Right atrium auricular region (tissue), 2 donors: ENCODE data around the gene NCEH1. TPM values are rescaled to one million over a fixed set of nuclear protein-coding genes. Genes with fewer than 3 reads are reported as not detected.

Source experiments
- DNase-seq: peaks from one replicate; pipeline ENCODE4 v3.0.0-alpha.2; 2019; ENCODE audit warnings: low spot score
- H3K27ac ChIP-seq, 2 donors: fragments of 200-600 bp; sonication (generic); 1 replicate in 1 of 2; 2 replicates in 1 of 2; pipeline ENCODE4 v1.5.1; 2016 to 2019
- H3K27me3 ChIP-seq, 2 donors: fragments of 200-600 bp; sonication (generic); one replicate each; pipeline versions ENCODE4 v1.5.1 to v1.6.0; 2017 to 2019
- H3K36me3 ChIP-seq: fragments of 200-600 bp; sonication (generic); one replicate; pipeline ENCODE4 v1.5.1; 2016
- H3K4me1 ChIP-seq, 2 donors: fragments of 200-600 bp; sonication (generic); one replicate each; pipeline versions ENCODE4 v1.5.1 to v1.6.0; 2017 to 2019
- H3K4me3 ChIP-seq, 2 donors: fragments of 200-600 bp; sonication (generic); 1 replicate in 1 of 2; 2 replicates in 1 of 2; pipeline ENCODE4 v1.5.1; 2017 to 2019; ENCODE audit warnings: mild to moderate bottlenecking in 1 of 2, moderate library complexity in 1 of 2
- H3K9me3 ChIP-seq, 2 donors: fragments of 200-600 bp; sonication (generic); one replicate each; pipeline ENCODE4 v1.5.1; 2019
- total RNA-seq, 2 donors: library from RNA; depleted of rRNA; stranded (reverse); fragments of >200 nt; gene quantifications; one replicate each; pipeline ENCODE4 v1.1.0, GENCODE V29; 2016
- TF ChIP-seq, protein P1 (sequence below), 2 donors: fragments of 200-600 bp; sonication (generic); IDR thresholded peaks; one replicate each; pipeline ENCODE4 v1.5.1; 2019; ENCODE audit warnings: antibody characterized with exemption in 2 of 2

NCEH1 gene
- total RNA-seq, 2 donors from 2014 or later: 14.3 to 21.1 TPM

DNA sequence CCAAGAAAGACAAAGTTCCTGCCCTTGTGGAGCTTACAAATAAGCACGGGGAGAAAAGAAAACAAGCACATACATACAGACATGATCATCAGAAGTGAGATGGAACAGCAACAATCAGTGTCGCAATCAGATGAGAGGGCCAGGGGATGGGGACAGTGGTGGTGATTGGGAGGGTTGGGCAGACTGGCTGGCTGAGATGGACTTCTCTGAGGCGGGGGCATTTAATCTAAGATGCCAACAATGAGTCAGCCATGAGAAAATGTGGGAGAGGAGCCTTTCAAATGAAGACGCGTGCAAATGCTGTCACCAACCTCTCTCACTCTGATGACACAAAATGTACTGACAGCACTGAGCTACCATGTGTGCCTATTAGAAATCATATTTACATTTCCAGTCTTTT lies 81.4 kb downstream of the NCEH1 start:
- no peak overlapping the region for H3K27ac ChIP-seq

DNA sequence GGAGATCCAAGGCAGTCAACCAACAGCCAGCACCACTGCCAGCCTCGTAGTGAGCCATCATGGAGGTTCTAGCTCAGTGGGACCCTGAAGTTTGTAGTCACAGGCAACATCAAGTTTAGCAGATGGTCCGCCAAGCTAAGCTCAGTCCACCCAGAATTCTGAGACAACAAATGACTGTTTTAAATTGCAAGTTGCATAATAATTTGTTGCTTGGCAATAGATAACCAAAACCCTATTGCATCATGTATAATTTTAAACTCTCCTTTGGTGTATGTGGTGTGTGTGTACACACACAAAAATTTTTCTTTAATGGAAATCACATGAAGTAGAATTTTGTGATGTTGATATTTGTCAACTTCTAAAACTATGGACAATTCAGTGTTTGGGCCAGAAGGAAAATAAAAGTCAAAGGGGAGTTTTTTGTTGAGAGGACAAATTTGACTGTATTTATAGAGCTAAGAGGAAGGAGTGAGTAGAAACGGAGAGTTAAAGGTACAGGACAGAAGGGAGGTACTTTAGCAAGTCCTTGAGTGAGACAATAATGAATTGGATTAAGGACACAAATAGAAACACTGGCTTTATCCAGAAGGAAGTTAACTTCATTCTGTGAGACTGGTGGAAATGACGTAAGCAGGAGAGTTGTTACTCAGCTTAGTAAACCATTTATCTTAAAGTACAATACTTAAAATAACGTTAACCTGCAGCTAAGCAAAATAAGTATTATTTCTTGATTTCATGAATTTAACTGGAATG lies 83.6 kb downstream of the NCEH1 start:
- Histone ChIP-seq H3K9me3 (no peaks in the 10 kb centered on the region), H3K4me1 (no peaks in the 10 kb centered on the region), H3K27ac (no peak overlapping the region), H3K36me3 (no peaks in the 10 kb centered on the region), H3K4me3 (no peak overlapping the region), H3K27me3 (no peaks in the 10 kb centered on the region)
- TF ChIP-seq, protein P1, sequence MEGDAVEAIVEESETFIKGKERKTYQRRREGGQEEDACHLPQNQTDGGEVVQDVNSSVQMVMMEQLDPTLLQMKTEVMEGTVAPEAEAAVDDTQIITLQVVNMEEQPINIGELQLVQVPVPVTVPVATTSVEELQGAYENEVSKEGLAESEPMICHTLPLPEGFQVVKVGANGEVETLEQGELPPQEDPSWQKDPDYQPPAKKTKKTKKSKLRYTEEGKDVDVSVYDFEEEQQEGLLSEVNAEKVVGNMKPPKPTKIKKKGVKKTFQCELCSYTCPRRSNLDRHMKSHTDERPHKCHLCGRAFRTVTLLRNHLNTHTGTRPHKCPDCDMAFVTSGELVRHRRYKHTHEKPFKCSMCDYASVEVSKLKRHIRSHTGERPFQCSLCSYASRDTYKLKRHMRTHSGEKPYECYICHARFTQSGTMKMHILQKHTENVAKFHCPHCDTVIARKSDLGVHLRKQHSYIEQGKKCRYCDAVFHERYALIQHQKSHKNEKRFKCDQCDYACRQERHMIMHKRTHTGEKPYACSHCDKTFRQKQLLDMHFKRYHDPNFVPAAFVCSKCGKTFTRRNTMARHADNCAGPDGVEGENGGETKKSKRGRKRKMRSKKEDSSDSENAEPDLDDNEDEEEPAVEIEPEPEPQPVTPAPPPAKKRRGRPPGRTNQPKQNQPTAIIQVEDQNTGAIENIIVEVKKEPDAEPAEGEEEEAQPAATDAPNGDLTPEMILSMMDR (IDR thresholded peaks at IDR 0.05): no peak
- no peak for DNase-seq

More for the DNA sequence above, 81.4 kb downstream of the NCEH1 start:
- H3K36me3 ChIP-seq: peaks cover 14% of the 10 kb centered on the region
- TF ChIP-seq, protein P1 (IDR thresholded peaks at IDR 0.05): no peak
- no peaks in the 10 kb centered on the region for H3K27me3 ChIP-seq
- DNase-seq: no peak
- H3K4me3 ChIP-seq: no peak overlapping the region
- H3K4me1 ChIP-seq: no peaks in the 10 kb centered on the region
- no peaks in the 10 kb centered on the region for H3K9me3 ChIP-seq

DNA sequence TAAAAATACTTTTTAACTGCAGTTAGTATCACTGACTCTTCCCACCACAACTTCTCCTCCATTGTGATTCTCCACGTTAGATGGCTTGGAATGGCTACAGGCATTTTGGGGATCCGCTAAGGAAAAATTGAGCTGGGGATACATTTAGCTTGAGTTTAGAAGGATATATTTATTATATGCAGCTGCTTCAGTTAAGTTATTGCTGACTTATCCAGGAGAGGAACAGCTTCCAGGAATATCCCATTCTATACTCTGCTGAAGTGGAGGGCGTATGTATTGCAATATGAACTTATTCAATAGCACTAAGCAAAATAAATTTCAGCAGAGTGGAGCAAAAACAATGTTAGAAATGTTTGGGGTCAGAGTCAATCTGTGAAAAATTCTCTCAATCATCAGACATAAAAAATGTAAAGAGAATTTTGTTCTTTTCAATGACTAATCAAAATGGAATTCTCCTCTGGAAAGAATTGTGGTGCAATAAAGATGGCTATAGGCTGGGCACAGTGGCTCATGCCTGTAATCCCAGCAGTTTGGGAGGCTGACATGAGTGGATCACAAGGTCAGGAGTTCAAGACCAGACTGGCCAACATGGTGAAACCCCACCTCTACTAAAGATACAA lies 84.7 kb downstream of the NCEH1 start:
- Histone ChIP-seq H3K36me3 (no peaks in the 10 kb centered on the region), H3K4me1 (no peaks in the 10 kb centered on the region), H3K4me3 (no peak overlapping the region), H3K27me3 (no peaks in the 10 kb centered on the region), H3K9me3 (no peaks in the 10 kb centered on the region), H3K27ac (no peak overlapping the region)
- no peak for DNase-seq
- TF ChIP-seq, protein P1 (IDR thresholded peaks at IDR 0.05): no peak

DNA sequence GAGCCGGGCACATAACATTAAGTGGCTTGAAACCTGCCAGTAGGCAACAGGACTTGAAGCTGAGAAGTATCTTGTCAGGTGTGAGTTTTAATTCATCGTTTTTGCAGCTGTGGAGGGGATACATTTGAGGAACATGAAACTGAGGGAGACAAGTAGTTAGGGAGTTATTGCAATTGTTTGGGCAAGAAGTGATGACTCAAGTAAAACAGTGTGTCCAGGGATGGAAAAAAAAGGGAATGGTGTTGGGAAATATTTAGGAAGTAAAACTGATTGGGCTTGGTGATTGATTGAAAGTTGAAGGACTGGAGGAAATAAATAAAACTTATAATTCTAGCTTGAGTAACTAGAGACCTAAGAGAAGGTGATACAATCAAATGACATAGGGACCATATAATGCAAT lies 85.5 kb downstream of the NCEH1 start:
- TF ChIP-seq, protein P1 (IDR thresholded peaks at IDR 0.05): no peak
- Histone ChIP-seq H3K36me3 (no peaks in the 10 kb centered on the region), H3K4me3 (no peak overlapping the region), H3K27ac (no peak overlapping the region), H3K4me1 (no peaks in the 10 kb centered on the region), H3K9me3 (no peaks in the 10 kb centered on the region), H3K27me3 (no peaks in the 10 kb centered on the region)
- no peak for DNase-seq

DNA sequence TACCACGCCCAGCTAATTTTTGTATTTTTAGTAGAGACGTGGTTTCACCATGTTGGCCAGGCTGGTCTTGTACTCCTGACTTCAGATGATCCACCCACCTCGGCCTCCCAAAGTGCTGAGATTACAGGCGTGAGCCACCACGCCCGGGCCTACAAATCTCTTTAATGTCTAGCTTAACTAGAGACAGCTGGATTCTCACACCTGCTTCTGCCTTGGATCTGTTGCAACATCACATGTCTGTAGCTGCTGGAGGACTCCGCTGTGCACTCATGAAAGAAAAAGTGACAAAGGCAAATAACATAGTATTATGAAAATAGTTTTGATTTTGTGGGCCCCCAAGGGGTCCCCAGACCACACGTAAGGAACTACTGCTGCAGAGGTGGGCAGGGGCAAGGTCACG lies 85.9 kb downstream of the NCEH1 start:
- Histone ChIP-seq H3K4me3 (no peak overlapping the region), H3K27ac (no peak overlapping the region), H3K4me1 (no peaks in the 10 kb centered on the region), H3K9me3 (no peaks in the 10 kb centered on the region), H3K36me3 (no peaks in the 10 kb centered on the region), H3K27me3 (no peaks in the 10 kb centered on the region)
- TF ChIP-seq, protein P1 (IDR thresholded peaks at IDR 0.05): no peak
- DNase-seq: no peak
